Neural crest cell (in vitro differentiated cells): ENCODE results near the gene AKAP6. TPM values are rescaled to one million over a fixed set of nuclear protein-coding genes. Genes with fewer than 3 reads are reported as not detected.

Experiments used
- DNase-seq: peaks from one replicate; pipeline ENCODE4 v3.0.0; 2021; ENCODE audit warnings: low read depth, mixed read lengths, low spot score
- H3K27ac Mint-ChIP-seq: one replicate; pipeline ENCODE4 v1.8.0; 2021; ENCODE audit warnings: mild to moderate bottlenecking, mixed read lengths; ENCODE audit not compliant: unreplicated experiment
- H3K27me3 Mint-ChIP-seq: 2 replicates; pipeline ENCODE4 v1.8.0; 2021; ENCODE audit warnings: low read depth, mild to moderate bottlenecking, mixed read lengths
- H3K36me3 Mint-ChIP-seq: 2 replicates; pipeline ENCODE4 v1.8.0; 2021; ENCODE audit warnings: low read depth, mild to moderate bottlenecking, mixed read lengths
- H3K4me1 Mint-ChIP-seq: 2 replicates; pipeline ENCODE4 v1.8.0; 2021; ENCODE audit warnings: mixed read lengths
- H3K4me3 Mint-ChIP-seq: one replicate; pipeline ENCODE4 v1.8.0; 2021; ENCODE audit warnings: mild to moderate bottlenecking, mixed read lengths
- H3K9me3 Mint-ChIP-seq: 2 replicates; pipeline ENCODE4 v1.8.0; 2021; ENCODE audit warnings: mixed read lengths
- total RNA-seq: library from RNA; stranded (reverse); gene quantifications from 2 replicates; pipeline ENCODE4 v1.2.1, GENCODE V29; 2021
- TF ChIP-seq, protein P1 (sequence below): fragments of 200-600 bp; sonication (generic); conservative IDR thresholded peaks from 2 replicates; pipeline ENCODE4 v1.5.0; 2021; ENCODE audit warnings: antibody characterized with exemption, mild to moderate bottlenecking

Gene AKAP6
- total RNA-seq, 1 donor from 2014 or later: 9.4 TPM

DNA sequence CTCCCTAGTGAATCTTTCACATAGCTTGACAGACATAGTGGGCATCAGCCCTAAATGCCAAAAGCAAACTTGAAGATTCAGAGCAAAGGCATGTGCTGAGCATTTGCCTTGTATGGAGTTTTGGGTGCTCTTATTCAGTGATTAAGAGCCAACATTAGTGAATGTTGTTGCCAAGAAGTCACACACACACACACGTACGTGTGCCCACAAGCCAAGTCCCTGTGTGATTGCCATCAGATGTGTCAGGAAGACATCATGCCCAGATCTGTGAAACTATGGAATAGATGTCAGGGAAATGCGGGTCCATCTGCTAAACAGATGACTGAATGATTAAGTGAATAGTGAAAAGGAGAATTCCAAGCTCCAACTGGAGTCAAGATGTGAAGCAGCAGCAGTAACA lies 149.0 kb downstream of the AKAP6 start:
- H3K27ac Mint-ChIP-seq: no peak overlapping the region
- no peak for DNase-seq
- H3K4me3 Mint-ChIP-seq: no peak overlapping the region
- H3K36me3 Mint-ChIP-seq: no peaks in the 10 kb centered on the region
- TF ChIP-seq, protein P1, sequence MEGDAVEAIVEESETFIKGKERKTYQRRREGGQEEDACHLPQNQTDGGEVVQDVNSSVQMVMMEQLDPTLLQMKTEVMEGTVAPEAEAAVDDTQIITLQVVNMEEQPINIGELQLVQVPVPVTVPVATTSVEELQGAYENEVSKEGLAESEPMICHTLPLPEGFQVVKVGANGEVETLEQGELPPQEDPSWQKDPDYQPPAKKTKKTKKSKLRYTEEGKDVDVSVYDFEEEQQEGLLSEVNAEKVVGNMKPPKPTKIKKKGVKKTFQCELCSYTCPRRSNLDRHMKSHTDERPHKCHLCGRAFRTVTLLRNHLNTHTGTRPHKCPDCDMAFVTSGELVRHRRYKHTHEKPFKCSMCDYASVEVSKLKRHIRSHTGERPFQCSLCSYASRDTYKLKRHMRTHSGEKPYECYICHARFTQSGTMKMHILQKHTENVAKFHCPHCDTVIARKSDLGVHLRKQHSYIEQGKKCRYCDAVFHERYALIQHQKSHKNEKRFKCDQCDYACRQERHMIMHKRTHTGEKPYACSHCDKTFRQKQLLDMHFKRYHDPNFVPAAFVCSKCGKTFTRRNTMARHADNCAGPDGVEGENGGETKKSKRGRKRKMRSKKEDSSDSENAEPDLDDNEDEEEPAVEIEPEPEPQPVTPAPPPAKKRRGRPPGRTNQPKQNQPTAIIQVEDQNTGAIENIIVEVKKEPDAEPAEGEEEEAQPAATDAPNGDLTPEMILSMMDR: no peak
- no peaks in the 10 kb centered on the region for H3K27me3 Mint-ChIP-seq
- no peaks in the 10 kb centered on the region for H3K9me3 Mint-ChIP-seq
- peaks cover 3% of the 10 kb centered on the region for H3K4me1 Mint-ChIP-seq

DNA sequence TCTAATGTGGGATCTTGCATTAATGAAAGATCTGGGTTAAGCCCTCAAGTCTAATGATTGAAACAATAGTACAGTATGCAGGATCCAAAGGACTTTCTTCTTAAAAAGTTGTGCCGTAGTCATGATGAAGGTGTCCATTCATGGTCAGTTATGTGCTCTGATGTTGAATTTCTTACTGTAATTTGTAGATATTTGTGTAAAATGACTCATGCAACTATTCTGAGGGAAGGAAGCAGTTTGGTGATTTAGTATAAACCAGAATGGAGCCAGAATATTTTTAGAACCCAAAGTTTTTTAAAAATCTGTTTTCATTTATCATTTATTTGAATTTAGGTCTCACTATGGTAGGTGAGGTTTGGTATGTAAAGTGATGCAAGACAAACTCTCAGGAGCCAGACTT lies 151.2 kb downstream of the AKAP6 start:
- Mint-ChIP-seq H3K36me3 (no peaks in the 10 kb centered on the region), H3K4me3 (no peak overlapping the region), H3K9me3 (no peaks in the 10 kb centered on the region), H3K27ac (no peak overlapping the region), H3K4me1 (no peaks in the 10 kb centered on the region), H3K27me3 (no peaks in the 10 kb centered on the region)
- no peak for DNase-seq
- TF ChIP-seq, protein P1: no peak

DNA sequence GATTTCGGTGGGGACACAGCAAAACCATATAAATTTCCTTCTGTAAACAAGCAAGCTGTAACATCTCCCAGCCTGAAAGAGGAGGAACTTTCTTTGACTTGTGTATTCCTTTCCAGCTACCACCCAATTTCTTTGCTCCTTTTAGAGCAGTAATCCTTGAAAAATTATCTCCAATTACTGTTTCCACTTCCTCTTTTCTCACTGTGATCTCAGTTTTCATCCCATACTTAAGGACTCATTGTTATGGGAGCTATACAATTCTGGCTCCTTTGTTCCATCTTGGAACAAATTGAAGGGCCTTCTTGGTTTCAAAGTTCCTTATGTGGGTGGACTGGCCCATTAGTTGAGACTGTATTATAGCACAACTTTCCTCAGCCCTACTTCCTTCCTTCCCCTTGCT lies 152.6 kb downstream of the AKAP6 start:
- no peak for DNase-seq
- H3K4me3 Mint-ChIP-seq: no peak overlapping the region
- H3K36me3 Mint-ChIP-seq: no peaks in the 10 kb centered on the region
- no peak overlapping the region for H3K27ac Mint-ChIP-seq
- no peaks in the 10 kb centered on the region for H3K27me3 Mint-ChIP-seq
- H3K4me1 Mint-ChIP-seq: no peaks in the 10 kb centered on the region
- H3K9me3 Mint-ChIP-seq: peaks cover 2% of the 10 kb centered on the region
- TF ChIP-seq, protein P1: no peak

DNA sequence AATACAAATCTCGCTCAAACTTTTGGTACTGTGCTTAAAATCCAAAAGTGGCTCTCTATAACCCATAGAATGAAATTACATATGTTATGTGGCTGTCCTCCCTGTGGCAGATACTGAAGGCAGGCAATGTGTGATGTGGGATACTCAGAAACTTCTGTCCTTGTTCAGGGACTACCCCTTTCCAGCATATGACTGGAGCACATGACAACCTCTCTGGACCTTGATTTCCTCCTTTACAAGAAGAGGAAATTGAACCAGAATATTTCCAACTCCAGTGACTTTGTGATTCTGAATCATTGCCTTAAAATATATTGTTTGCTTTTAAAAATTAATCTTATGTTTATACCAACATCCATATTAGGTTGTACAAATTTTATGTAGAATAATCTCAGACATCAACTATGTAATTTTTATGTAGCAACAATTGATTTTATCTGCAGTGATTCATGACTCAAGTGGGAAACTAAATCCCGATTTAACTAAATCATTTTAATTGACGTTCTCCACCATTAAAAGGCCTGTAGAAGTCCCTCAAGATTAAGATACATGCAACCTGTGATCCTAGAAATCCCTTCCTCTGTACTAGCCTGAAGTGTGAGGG lies 162.4 kb downstream of the AKAP6 start:
- Mint-ChIP-seq H3K36me3 (no peaks in the 10 kb centered on the region), H3K27me3 (no peaks in the 10 kb centered on the region), H3K4me1 (no peaks in the 10 kb centered on the region), H3K4me3 (no peak overlapping the region), H3K27ac (no peak overlapping the region), H3K9me3 (peaks cover under 1% of the 10 kb centered on the region)
- TF ChIP-seq, protein P1: no peak
- no peak for DNase-seq

DNA sequence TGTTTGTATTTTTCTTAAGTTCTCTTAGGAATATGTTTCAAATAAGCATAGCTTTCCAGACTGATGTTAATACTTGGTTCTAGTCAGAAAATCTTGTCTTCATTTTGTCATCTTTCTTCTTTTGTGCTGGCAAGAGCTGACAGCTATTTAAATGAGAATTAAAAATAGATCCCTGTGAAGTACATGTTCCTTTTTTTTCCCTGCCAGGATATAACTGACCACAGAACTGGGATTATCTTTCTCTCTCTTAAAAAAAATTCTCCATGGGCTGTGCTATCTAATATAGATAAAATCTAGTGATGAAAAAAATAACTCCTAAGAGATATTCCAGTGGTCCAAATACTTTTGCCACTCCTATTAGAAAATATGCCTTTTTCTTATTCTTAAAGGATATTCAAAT lies 163.4 kb downstream of the AKAP6 start:
- TF ChIP-seq, protein P1: no peak
- no peak overlapping the region for H3K27ac Mint-ChIP-seq
- no peaks in the 10 kb centered on the region for H3K9me3 Mint-ChIP-seq
- H3K36me3 Mint-ChIP-seq: no peaks in the 10 kb centered on the region
- H3K4me1 Mint-ChIP-seq: no peaks in the 10 kb centered on the region
- no peak for DNase-seq
- H3K27me3 Mint-ChIP-seq: no peaks in the 10 kb centered on the region
- H3K4me3 Mint-ChIP-seq: no peak overlapping the region
